ENCODE measurements around the gene SIX5. TPM values are rescaled to one million over a fixed set of nuclear protein-coding genes. Genes with fewer than 3 reads are reported as not detected.
"Not testable (repeated sequence)": the region's sequence is repeated elsewhere in the genome, so short reads cannot be mapped to it uniquely, and the experiment has no call there.

The SIX5 gene
- total RNA-seq, 1 donor from 2014 or later, result 34.2 TPM

- no peak for DNase-seq (ENCODE audit: extremely low spot score, unreplicated experiment)
- H3K27ac Mint-ChIP-seq (ENCODE audit: unreplicated experiment), result no peak overlapping the region
Measured at GRCh38 chr19:45739498-45740439, 29.3 kb downstream of the SIX5 start.

GRCh38 chr19:45733160-45733810 lies 35.8 kb downstream of the SIX5 start, which contains the start of gene MEIOSIN:
TSS of gene MEIOSIN (plus strand) at chr19:45733439. CDS start at chr19:45735377, 1,938 bp downstream.
- Mint-ChIP-seq H3K27ac (ENCODE audit: unreplicated experiment) (no peak within 1 kb of the TSS), H3K4me1 (ENCODE audit: unreplicated experiment) (peaks cover 12% of the 10 kb centered on the region), H3K27me3 (ENCODE audit: unreplicated experiment) (no peaks in the 10 kb centered on the region), H3K9me3 (ENCODE audit: unreplicated experiment) (no peaks in the 10 kb centered on the region), H3K4me3 (ENCODE audit: unreplicated experiment) (no peak within 1 kb of the TSS), H3K36me3 (ENCODE audit: unreplicated experiment) (no peaks in the 10 kb centered on the region)
- DNase-seq (ENCODE audit: extremely low spot score, unreplicated experiment), result no peak
- no peak for TF ChIP-seq CTCF (IDR thresholded peaks at IDR 0.05)

More at GRCh38 chr19:45739498-45740439, 29.3 kb downstream of the SIX5 start:
- no peak for TF ChIP-seq CTCF (IDR thresholded peaks at IDR 0.05)
- H3K27me3 Mint-ChIP-seq (ENCODE audit: unreplicated experiment), result peaks cover 3% of the 10 kb centered on the region
- no peaks in the 10 kb centered on the region for H3K9me3 Mint-ChIP-seq (ENCODE audit: unreplicated experiment)
- H3K4me1 Mint-ChIP-seq (ENCODE audit: unreplicated experiment), result no peaks in the 10 kb centered on the region
- H3K36me3 Mint-ChIP-seq (ENCODE audit: unreplicated experiment), result no peaks in the 10 kb centered on the region
- no peak overlapping the region for H3K4me3 Mint-ChIP-seq (ENCODE audit: unreplicated experiment)

- peak; percentile 99 for DNase-seq (ENCODE audit: extremely low spot score, unreplicated experiment)
- Mint-ChIP-seq H3K27me3 (ENCODE audit: unreplicated experiment) (no peaks in the 10 kb centered on the region), H3K27ac (ENCODE audit: unreplicated experiment) (peak within 1 kb of the TSS; percentile 78), H3K9me3 (ENCODE audit: unreplicated experiment) (no peaks in the 10 kb centered on the region), H3K4me3 (ENCODE audit: unreplicated experiment) (peak within 1 kb of the TSS; percentile 90), H3K4me1 (ENCODE audit: unreplicated experiment) (peaks cover 16% of the 10 kb centered on the region), H3K36me3 (ENCODE audit: unreplicated experiment) (no peaks in the 10 kb centered on the region)
- TF ChIP-seq CTCF (IDR thresholded peaks at IDR 0.05), result no peak
Measured at GRCh38 chr19:45730368-45731288, 38.4 kb downstream of the SIX5 start, which contains the start of gene FBXO46. TSS of gene FBXO46 (minus strand) at chr19:45730896. CDS start at chr19:45713495, 17,401 bp downstream.

- no peak for DNase-seq (ENCODE audit: extremely low spot score, unreplicated experiment)
- Mint-ChIP-seq H3K27me3 (ENCODE audit: unreplicated experiment) (no peaks in the 10 kb centered on the region), H3K27ac (ENCODE audit: unreplicated experiment) (peak overlapping the region; percentile 78), H3K4me3 (ENCODE audit: unreplicated experiment) (peak overlapping the region; percentile 90), H3K36me3 (ENCODE audit: unreplicated experiment) (no peaks in the 10 kb centered on the region), H3K4me1 (ENCODE audit: unreplicated experiment) (peaks cover 16% of the 10 kb centered on the region), H3K9me3 (ENCODE audit: unreplicated experiment) (no peaks in the 10 kb centered on the region)
- no peak for TF ChIP-seq CTCF (IDR thresholded peaks at IDR 0.05)
Measured at GRCh38 chr19:45729800-45730290, 39.2 kb downstream of the SIX5 start.

- not testable (repeated sequence) for H3K27ac Mint-ChIP-seq (ENCODE audit: unreplicated experiment); H3K9me3 Mint-ChIP-seq (ENCODE audit: unreplicated experiment); DNase-seq (ENCODE audit: extremely low spot score, unreplicated experiment); H3K4me3 Mint-ChIP-seq (ENCODE audit: unreplicated experiment); H3K27me3 Mint-ChIP-seq (ENCODE audit: unreplicated experiment); H3K36me3 Mint-ChIP-seq (ENCODE audit: unreplicated experiment)
- H3K4me1 Mint-ChIP-seq (ENCODE audit: unreplicated experiment), result peaks cover 20% of the 10 kb centered on the region
Measured at GRCh38 chr19:45728683-45729082, 40.4 kb downstream of the SIX5 start.

GRCh38 chr19:45720065-45720464 lies 49.0 kb downstream of the SIX5 start:
- not testable (repeated sequence) for H3K27ac Mint-ChIP-seq (ENCODE audit: unreplicated experiment); H3K27me3 Mint-ChIP-seq (ENCODE audit: unreplicated experiment); DNase-seq (ENCODE audit: extremely low spot score, unreplicated experiment); H3K9me3 Mint-ChIP-seq (ENCODE audit: unreplicated experiment); H3K4me3 Mint-ChIP-seq (ENCODE audit: unreplicated experiment)
- H3K4me1 Mint-ChIP-seq (ENCODE audit: unreplicated experiment), result peaks cover 41% of the 10 kb centered on the region
- peaks cover 11% of the 10 kb centered on the region for H3K36me3 Mint-ChIP-seq (ENCODE audit: unreplicated experiment)

Measured in osteocyte (in vitro differentiated cells).